MM.1S (cell line): ENCODE measurements around the gene MRM3.
A peak's percentile ranks its signal among the peaks of the same experiment; 100 is the strongest.
"Not testable (repeated sequence)": the region's sequence is repeated elsewhere in the genome, so short reads cannot be mapped to it uniquely, and the experiment has no call there.

ENCODE experiments used
- DNase-seq: peaks from one replicate; pipeline ENCODE4 v3.0.0-alpha.2; 2015
- H2AFZ ChIP-seq: fragments of 300-600 bp; sonication (generic); 2 replicates; pipeline ENCODE4 v1.6.0; 2016; ENCODE audit warnings: antibody characterized with exemption, low read length
- H3F3A ChIP-seq: fragments of 300-600 bp; sonication (generic); 2 replicates; pipeline ENCODE4 v1.6.1; 2016; ENCODE audit warnings: mild to moderate bottlenecking, antibody characterized with exemption, low read length, moderate library complexity, mixed read lengths; ENCODE audit not compliant: insufficient read depth
- H3K27ac ChIP-seq: fragments of 300-600 bp; sonication (generic); 2 replicates; pipeline ENCODE4 v1.5.1; 2016; ENCODE audit warnings: mild to moderate bottlenecking, low read length
- H3K27me3 ChIP-seq: fragments of 300-600 bp; sonication (generic); replicated peaks from 2 replicates; pipeline ENCODE4 v1.6.0; 2016; ENCODE audit warnings: low read length; ENCODE audit not compliant: insufficient read depth
- H3K36me3 ChIP-seq: fragments of 300-600 bp; sonication (generic); replicated peaks from 2 replicates; pipeline ENCODE4 v1.6.1; 2016; ENCODE audit warnings: mild to moderate bottlenecking, low read length, mixed read lengths; ENCODE audit not compliant: insufficient read depth
- H3K4me1 ChIP-seq: fragments of 300-600 bp; sonication (generic); 2 replicates; pipeline ENCODE4 v1.6.1; 2016; ENCODE audit warnings: low read length, mixed read lengths
- H3K4me2 ChIP-seq: fragments of 300-600 bp; sonication (generic); 2 replicates; pipeline ENCODE4 v1.6.0; 2016; ENCODE audit warnings: low read depth, low read length
- H3K4me3 ChIP-seq: fragments of 300-600 bp; sonication (generic); 2 replicates; pipeline ENCODE4 v1.5.1; 2016; ENCODE audit warnings: low read length, mixed read lengths
- H3K79me2 ChIP-seq: fragments of 300-600 bp; sonication (generic); 2 replicates; pipeline ENCODE4 v1.6.1; 2016; ENCODE audit warnings: mixed run types, low read length, mixed read lengths
- H3K9ac ChIP-seq: fragments of 300-600 bp; sonication (generic); 2 replicates; pipeline ENCODE4 v1.6.1; 2016; ENCODE audit warnings: low read length, mixed read lengths
- H3K9me2 ChIP-seq: fragments of 300-600 bp; sonication (generic); replicated peaks from 2 replicates; pipeline ENCODE4 v1.6.1; 2016; ENCODE audit warnings: mild to moderate bottlenecking, low read length, mixed read lengths; ENCODE audit not compliant: insufficient read depth
- H3K9me3 ChIP-seq: fragments of 300-600 bp; sonication (generic); replicated peaks from 2 replicates; pipeline ENCODE4 v1.6.1; 2016; ENCODE audit warnings: mild to moderate bottlenecking, low read length, mixed read lengths; ENCODE audit not compliant: insufficient read depth
- H4K20me1 ChIP-seq: fragments of 300-600 bp; sonication (generic); 2 replicates; pipeline ENCODE4 v1.6.1; 2016; ENCODE audit warnings: mild to moderate bottlenecking, low read length, moderate library complexity, mixed read lengths; ENCODE audit not compliant: insufficient read depth
- EZH2 ChIP-seq: fragments of 300-600 bp; sonication (generic); optimal IDR thresholded peaks from 2 replicates; pipeline ENCODE3; 2017; ENCODE audit warnings: low read depth, mild to moderate bottlenecking, antibody characterized with exemption, low read length, mixed read lengths
- EZH2phosphoT487 ChIP-seq: fragments of 300-600 bp; sonication (generic); IDR thresholded peaks from 2 replicates; pipeline ENCODE4 v1.6.1; 2018; ENCODE audit warnings: antibody characterized with exemption, low read length
- TF ChIP-seq, protein P1 (sequence below): fragments of 300-600 bp; sonication (generic); IDR thresholded peaks from 2 replicates; pipeline ENCODE4 v1.5.1; 2016; ENCODE audit warnings: antibody characterized with exemption, low read length, mixed read lengths

Gene MRM3

DNA sequence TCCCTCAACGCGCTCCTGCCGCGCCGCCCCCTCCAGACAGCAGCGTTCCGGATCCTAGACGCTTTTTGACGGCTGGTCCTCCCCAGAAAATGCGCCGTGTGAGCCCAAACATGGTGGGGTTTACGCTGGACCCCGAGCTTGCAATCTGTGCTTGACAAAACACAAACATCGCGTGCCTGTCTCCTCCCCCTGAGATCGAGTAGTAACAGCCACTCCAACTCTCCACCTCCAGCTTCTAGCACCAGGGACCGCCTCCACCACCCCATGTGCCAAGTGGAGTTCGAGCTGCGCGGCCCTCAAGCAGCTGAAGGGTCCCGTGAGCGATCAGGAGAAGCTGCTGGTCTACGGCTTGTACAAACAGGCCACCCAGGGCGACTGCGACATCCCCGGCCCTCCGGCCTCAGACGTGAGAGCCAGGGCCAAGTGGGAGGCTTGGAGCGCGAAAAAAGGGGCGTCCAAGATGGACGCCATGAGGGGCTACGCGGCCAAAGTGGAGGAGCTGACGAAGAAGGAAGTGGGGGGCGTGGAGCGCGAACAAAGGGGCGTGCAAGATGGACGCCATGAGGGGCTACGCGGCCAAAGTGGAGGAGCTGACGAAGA is 29.4 kb upstream of the MRM3 start:
- Histone ChIP-seq H3K4me2 (peak overlapping the region; percentile 85), H3K27me3 (no peaks in the 10 kb centered on the region), H3K36me3 (no peaks in the 10 kb centered on the region; the same call in 1 of the 2 replicates), H4K20me1 (no peaks in the 10 kb centered on the region), H3K9ac (peak overlapping the region; percentile 92), H3K27ac (no peak overlapping the region; the same call in 1 of the 2 replicates), H3K79me2 (peaks cover 38% of the 10 kb centered on the region), H2AFZ (peak overlapping the region; percentile 99), H3K4me3 (peak overlapping the region; percentile 65), H3K9me3 (no peaks in the 10 kb centered on the region), H3K4me1 (peaks cover 7% of the 10 kb centered on the region; the same call in 1 of the 2 replicates), H3F3A (0 out of 2 replicates have a peak, but pooled peaks cover 5% of the 10 kb centered on the region), H3K9me2 (no peaks in the 10 kb centered on the region)
- no peak for DNase-seq
- no peak for TF ChIP-seq EZH2phosphoT487
- TF ChIP-seq EZH2 = no peak
- TF ChIP-seq, protein P1, sequence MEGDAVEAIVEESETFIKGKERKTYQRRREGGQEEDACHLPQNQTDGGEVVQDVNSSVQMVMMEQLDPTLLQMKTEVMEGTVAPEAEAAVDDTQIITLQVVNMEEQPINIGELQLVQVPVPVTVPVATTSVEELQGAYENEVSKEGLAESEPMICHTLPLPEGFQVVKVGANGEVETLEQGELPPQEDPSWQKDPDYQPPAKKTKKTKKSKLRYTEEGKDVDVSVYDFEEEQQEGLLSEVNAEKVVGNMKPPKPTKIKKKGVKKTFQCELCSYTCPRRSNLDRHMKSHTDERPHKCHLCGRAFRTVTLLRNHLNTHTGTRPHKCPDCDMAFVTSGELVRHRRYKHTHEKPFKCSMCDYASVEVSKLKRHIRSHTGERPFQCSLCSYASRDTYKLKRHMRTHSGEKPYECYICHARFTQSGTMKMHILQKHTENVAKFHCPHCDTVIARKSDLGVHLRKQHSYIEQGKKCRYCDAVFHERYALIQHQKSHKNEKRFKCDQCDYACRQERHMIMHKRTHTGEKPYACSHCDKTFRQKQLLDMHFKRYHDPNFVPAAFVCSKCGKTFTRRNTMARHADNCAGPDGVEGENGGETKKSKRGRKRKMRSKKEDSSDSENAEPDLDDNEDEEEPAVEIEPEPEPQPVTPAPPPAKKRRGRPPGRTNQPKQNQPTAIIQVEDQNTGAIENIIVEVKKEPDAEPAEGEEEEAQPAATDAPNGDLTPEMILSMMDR = no peak

DNA sequence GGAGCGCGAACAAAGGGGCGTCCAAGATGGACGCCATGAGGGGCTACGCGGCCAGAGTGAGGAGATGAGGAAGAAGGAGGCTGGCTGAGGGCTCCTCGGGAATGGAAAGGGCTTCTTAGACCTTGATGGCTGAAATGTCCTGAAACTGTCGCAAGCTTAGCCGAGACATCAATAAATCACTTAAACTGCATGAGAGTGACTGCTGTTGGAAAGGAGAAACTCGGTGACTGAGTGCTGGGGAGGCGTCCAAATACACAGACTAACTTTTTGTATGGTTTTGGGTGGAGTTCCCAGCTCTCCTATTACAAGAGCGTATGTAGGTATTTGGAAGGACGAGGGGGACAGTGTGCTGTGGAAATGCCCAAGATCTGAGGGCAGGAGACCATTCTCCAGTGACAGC is 28.7 kb upstream of the MRM3 start:
- Histone ChIP-seq H3K9ac (no peak overlapping the region), H3K4me2 (no peak overlapping the region), H3K36me3 (no peaks in the 10 kb centered on the region), H3K79me2 (peaks cover 31% of the 10 kb centered on the region), H3K4me3 (no peak overlapping the region), H3K27ac (no peak overlapping the region), H4K20me1 (no peaks in the 10 kb centered on the region), H2AFZ (no peak overlapping the region), H3K9me3 (no peaks in the 10 kb centered on the region), H3K9me2 (no peaks in the 10 kb centered on the region), H3F3A (0 out of 2 replicates have a peak, but pooled peaks cover 5% of the 10 kb centered on the region), H3K27me3 (no peaks in the 10 kb centered on the region), H3K4me1 (peaks cover 7% of the 10 kb centered on the region; the same call in 1 of the 2 replicates)
- DNase-seq = no peak
- TF ChIP-seq EZH2 (no peak), EZH2phosphoT487 (no peak)

DNA sequence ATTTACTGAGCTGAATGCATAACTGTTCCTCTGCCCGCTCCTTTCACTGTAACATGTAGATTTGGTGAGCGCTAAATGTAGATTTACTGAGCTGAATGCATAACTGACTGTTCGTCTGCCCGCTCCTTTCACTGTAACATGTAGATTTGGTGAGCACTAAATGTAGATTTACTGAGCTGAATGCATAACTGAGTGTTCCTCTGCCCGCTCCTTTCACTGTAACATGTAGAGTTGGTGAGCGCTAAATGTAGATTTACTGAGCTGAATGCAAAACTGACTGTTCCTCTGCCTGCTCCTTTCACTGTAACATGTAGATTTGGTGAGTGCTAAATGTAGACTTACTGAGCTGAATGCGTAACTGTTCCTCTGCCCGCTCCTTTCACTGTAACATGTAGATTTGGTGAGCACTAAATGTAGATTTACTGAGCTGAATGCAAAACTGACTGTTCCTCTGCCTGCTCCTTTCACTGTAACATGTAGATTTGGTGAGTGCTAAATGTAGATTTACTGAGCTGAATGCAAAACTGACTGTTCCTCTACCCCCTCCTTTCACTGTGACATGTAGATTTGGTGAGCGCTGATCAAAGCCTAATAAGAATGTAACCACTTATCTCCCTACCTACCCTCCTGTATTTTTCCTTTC is 26.7 kb upstream of the MRM3 start:
- not testable (repeated sequence) for H2AFZ ChIP-seq, H3K4me1 ChIP-seq, H3F3A ChIP-seq, H3K4me2 ChIP-seq, H3K9ac ChIP-seq, H3K9me2 ChIP-seq, H3K36me3 ChIP-seq, H4K20me1 ChIP-seq, H3K4me3 ChIP-seq, H3K27me3 ChIP-seq, H3K9me3 ChIP-seq, H3K27ac ChIP-seq, DNase-seq
- H3K79me2 ChIP-seq = peaks cover 16% of the 10 kb centered on the region

DNA sequence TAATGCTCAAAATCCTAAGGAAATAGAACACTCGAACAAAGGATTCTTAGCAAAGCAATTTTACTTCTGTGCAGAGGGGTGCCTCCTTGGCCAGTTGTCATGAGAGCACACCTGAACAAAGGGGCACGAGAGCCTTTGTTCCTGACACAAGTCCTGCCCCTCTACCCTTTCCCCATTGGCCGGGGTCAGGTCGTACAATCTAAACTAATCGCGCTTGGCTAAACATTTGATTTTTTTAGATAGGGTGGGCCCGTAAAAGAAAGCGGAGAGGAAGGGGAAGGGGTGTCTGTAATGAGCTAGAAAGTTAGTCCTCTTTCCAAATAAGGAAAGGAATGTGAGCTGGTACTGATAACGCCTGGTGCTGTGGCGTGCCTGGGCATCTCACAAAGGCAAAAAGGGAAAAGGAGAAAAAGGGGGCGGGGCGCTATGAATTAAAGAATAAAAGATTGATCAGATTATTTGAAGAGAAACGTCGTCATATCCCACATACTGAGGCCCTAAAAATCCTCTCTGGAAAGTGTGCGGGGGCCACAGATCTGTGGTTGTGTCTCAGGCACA is 26.1 kb upstream of the MRM3 start:
- not testable (repeated sequence) for H3K4me3 ChIP-seq, H2AFZ ChIP-seq, H3K4me1 ChIP-seq, H3K9ac ChIP-seq, DNase-seq, H3K36me3 ChIP-seq, H3K27me3 ChIP-seq, H4K20me1 ChIP-seq, H3K79me2 ChIP-seq, H3F3A ChIP-seq, H3K4me2 ChIP-seq, H3K9me3 ChIP-seq, H3K27ac ChIP-seq, H3K9me2 ChIP-seq
